HG02970 (cell line): ENCODE results near the gene FBXW4.
"Not testable (repeated sequence)": the region's sequence is repeated elsewhere in the genome, so short reads cannot be mapped to it uniquely, and the experiment has no call there.

ENCODE experiments used
- ATAC-seq: cut with Tn5 transposase; IDR thresholded peaks from one replicate; pipeline ENCODE4 v1.9.1; 2021; ENCODE audit warnings: mild to moderate bottlenecking, moderate library complexity, moderate number of reproducible peaks; ENCODE audit not compliant: unreplicated experiment, low FRiP score

Gene FBXW4

DNA sequence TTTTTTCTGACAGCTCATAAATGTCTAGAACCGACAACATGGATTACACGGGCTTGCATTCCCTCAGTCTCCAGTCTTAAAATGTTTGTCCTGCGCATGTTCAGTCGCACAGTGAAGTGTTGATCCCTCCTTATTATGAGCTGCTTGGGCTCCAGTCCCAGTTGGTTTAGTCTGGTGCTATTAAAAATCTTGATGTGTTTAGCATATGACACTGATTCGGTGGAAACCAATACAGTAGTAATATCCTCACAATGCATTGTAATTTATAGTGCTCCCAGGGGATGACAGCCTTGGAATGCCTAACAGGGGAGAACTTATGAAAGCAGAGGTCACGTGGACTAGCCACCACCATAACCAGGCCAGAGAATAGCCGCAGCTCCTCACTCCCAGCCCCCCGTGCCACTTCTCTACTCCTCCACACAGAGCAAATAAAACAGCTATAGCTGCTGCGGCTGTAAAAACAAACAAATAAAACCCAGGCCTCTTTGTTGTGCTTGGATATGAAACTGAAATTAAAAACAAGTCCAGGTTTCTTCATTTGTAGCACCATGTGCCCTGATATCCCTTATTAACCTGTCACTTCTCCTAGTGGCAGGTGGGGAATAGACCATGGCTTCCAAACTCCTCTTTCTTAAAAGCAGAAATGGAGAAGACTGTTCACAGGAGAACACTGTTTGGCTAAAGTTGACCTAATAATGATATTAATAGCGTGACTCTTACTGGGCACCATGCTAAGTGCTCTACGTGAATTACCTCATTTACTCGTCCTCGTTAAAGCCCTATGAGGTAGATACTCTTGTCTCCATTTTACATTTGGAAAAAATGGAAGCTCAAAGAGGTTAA lies 99.2 kb downstream of the FBXW4 start:
- no peak for ATAC-seq

DNA sequence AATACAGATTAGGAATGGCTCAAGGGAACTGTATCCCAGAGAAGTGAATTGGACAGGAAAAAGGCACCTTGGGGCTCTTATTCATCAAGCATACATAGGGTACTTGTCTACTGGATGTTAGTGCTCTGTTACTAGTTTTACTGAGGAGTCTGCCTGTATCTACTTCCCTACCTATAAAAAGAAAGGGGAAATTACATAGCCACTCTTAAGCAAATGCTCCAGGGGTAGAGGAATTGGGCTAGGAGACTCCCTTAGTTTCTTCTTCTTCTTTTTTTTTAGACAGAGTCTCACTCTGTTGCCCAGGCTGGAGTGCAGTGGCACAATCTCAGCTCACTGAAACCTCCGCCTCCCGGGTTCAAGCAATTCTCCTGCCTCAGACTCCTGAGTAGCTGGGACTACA lies 101.6 kb downstream of the FBXW4 start:
- ATAC-seq = not testable (repeated sequence)

DNA sequence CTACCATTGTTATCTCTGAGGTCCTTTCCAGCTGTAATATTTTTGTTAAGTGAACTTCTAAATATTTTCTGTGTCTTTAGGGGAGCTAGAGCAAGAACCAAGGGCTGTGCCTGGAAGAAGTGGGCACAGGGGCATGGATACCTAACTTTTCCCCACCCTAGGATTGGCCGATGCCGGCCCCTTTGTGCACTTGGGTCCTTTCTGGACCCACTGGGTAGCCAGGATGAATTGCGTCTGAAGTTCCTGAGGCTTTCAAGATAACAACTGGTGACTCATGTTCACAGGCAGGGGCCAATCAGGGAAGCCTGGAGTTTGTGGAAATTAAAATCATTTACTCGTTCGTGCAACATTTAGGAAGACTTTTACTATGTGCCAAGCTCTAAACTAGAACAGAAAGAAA lies 106.1 kb downstream of the FBXW4 start:
- ATAC-seq = no peak

DNA sequence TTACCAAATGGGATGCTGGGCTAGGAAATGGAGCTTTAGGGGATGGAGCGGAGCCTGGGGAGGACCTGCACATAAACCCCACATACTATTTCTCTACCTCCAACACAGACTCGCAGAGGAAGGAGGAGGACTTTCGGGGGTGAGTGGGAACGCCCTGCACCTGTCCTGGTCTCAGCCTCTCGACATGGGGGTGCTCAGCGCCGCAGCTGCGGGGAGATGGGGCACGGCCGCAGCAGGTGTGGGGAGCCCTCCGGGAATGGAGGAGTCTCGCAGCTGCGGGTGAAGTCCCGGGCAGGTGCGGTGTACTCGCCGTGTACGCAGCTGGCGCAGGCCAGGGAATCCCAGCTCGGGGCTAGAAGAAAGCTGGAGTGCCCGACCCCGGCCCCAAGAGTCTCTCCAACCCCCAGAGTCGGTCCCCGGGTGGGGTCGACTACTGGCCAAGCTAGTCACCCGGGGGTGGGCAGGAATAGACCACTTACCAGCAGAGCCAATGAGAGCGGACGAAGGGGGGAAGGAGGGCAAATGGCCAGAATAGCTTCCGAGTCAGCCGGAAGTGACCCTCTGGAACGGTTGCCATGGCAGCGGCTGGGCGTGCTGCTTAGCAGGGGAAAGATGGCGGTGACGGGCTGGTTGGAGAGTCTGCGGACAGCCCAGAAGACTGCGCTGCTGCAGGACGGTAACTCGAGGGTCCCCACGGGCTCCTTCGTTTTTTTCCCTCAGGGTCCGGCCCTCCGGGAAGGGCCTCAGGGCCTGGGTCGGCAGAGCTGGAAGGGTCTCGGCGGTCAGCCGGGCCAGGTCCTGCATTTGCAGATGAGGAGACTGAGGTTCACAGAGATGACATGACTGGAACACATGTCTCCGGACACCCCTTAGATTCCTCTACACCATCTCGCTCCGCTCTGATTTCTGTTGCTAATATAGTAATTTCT lies 107.0 kb downstream of the FBXW4 start, which contains the start of the genes DPCD and POLL:
Gene DPCD, plus strand, starts transcription at position 597 of the 929 bp plus-strand sequence. Its CDS starts 16 bp downstream, at position 613.
Gene POLL, minus strand, starts transcription at position 533 of the 929 bp plus-strand sequence. CDS start 897 bp downstream, outside the sequence.
- ATAC-seq = peak; percentile 82

DNA sequence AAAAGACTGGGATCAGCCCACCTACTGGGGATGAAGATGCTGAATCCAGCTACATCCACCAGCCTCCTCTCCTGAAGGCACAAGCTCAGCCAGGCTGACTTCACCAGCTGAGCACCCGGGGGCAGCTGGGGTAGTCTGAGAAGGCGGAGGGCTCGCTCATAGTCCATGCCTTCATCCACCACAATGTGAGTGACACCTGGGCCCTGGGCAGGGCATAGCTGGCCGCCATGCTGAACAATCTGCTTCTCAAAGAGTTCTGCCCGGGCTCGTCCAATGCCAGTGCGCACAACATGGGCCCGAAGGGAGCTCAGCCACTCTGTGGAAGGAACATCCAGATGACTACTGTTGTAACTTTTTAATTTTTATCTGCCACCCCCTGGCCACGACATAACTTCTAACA lies 109.1 kb downstream of the FBXW4 start:
- no peak for ATAC-seq

DNA sequence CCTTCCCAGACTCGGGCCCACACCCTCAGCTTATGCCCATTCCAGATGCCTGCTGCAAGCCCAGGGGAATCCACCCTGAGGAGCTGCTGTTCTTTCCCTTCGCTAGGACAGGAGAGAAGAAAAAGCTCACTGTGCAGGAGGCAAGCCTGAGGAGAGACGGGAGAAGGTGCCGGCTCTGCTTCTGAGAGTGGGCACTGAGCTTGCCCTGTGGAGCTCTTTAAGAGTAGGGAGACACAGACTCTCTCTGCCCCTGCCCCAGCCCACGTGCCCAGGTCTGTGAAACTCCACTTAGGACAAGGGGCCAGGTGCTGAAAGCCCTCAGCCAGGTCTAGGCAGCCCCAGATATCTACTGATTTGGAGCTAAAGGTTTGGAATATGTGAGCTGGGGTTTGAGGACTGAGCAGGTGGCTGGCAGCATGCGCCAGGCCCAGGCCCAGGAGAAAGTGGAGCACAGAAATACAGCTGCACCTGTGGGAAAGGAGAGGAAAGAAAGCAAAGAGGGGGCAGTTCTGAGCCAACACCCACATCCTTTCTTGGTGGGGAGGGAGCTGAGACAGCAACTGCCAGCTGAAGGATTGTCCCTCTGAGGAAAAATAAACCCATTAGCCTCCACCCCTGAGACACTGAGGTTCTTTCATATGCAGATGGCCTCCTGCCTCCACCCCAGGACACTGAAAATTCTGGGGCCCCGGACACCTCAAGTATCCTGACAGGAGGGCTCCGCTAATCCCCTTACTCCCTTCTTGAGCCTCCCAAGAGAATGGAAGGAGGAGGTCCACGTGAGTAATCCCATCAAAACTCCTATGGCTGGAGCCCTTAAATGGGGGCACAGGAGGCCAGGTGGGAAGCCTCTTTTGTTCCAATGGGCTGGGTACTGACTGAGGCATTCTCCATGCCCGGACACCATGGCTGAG lies 114.2 kb downstream of the FBXW4 start:
- no peak for ATAC-seq

DNA sequence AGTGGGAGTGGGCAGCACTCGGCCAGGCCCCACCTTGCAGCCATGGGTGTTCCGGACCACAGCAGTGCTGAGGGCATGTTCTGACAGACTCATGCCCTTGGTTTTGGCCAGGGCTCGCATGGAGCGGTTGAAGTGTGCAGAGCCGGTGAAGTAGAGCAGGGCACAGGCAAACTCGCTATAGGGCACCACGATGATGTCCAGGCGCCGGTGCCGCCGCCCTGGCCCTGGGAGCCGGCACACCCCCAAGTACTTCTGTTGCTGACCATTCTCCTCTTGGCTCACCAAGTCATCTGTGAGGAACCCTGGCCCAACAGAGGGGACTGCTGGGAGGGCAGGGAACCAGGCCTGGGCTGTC lies 115.5 kb downstream of the FBXW4 start:
- ATAC-seq = no peak

DNA sequence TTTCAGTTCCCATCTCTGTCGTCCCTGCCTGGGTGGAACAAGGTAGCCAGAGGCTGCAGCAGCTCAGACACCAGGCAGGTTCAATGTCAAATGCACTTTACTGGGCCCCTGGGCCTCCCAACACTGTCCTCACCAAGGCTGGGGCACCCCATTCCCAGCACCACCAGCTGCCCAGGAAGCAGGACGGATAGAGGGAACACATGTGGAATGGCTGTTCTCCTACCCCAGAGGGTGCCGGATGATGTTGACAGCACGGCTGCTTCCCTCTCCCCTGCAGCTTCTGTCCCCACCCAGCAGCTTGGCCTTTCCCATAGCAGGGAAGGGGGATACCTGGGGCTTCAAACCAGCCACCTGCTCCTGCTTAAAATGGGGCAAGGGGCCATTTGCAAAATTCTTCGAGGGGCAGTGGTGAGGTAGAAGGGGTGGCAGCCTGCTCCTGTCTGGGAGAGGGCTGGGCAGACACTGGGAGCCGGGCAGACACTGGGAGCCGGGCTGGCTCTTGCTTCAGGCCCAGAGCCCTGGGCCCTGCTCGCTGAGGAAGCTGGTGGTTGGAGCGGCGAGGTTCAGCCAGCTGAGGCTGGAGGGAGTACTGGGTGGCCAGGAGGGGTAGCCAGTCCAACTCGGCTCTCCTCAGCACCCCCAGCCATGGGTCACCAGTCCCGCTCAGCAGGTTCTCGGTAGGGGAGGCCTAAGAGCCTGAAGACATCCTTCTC lies 116.0 kb downstream of the FBXW4 start:
- no peak for ATAC-seq

DNA sequence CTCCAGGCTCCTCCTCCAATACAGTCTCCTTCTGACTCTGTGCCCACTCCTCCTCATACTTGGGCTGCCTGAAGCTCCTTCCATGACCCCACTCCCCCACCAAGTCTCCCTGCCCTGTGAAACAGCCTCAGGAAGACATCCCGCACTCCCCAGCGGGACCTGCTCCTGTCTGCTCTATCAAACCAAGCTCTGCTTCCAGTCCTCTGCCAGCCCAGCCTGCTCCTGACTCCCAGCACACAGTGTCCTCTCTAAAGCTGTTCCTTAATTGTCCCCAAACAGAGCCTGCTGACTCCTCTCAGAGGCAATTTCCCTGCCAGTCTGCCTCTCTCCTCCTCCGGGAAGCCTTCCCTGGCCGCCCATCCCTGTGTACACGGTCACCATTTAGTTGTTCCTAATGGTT lies 116.8 kb downstream of the FBXW4 start:
- ATAC-seq = no peak

DNA sequence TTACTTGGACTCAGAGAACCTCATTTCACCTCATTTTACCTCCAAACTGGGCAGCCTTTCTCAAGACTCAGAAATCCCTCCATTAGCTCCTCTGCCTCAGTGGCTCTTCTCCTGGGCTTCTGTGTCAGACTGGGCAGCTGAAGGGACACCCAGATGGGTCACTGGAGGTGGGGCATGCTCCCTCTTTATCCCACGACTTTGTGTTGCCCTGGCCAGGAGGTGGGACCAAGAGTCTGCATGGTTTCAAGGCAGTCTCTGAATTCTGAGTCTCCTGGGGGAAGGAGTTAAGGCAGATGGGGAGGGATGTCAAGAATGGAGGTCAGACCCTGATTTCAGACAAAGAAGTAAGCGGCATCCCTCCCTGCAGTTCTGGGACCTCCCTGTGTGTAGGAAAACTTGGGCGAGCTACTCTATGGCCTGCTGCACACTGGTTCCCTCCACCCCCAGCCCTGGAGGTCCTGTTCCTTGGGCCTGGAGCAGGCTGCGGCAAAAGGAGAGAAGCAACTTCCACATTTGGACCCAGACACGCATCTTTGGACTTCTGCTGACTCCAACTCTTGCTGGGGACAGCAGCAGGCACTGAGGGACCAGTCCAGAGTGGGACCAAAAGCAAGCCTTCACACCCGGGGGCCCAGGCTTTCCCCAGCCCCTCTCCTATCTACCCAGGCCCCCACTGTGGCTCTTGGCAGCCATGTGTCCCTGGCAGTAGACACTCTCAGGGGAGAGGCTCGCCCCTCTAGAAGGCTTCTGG lies 117.7 kb downstream of the FBXW4 start:
- ATAC-seq = no peak

DNA sequence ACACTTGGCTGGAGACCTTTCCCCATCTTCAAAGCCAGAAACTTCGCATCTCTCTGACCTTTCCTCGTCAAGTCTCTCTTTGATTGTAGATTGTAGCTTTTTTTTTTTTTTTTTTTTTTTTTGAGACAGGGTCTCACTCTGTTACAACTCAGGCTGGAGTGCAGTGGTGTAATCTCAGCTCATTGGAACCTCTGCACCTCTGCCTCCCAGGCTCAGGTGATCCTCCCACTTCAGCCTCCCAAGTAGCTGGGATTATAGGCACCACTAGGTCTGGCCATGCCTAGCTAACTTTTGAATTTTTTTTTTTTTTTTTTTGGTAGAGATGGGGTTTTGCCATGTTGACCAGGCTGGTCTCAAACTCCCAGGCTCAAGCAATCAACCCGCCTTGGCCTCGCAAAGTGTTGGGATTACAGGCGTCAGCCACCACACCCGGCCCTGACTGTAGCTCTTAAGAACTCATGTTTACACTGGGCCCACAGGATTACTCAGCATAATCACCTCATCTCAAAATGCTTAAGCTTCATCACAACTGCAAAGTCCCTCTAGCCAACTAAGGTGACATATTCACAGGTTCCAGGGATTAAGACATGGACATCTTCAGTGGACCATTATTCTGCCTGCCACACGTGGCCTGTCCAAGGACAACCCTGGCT lies 118.6 kb downstream of the FBXW4 start:
- ATAC-seq = no peak

DNA sequence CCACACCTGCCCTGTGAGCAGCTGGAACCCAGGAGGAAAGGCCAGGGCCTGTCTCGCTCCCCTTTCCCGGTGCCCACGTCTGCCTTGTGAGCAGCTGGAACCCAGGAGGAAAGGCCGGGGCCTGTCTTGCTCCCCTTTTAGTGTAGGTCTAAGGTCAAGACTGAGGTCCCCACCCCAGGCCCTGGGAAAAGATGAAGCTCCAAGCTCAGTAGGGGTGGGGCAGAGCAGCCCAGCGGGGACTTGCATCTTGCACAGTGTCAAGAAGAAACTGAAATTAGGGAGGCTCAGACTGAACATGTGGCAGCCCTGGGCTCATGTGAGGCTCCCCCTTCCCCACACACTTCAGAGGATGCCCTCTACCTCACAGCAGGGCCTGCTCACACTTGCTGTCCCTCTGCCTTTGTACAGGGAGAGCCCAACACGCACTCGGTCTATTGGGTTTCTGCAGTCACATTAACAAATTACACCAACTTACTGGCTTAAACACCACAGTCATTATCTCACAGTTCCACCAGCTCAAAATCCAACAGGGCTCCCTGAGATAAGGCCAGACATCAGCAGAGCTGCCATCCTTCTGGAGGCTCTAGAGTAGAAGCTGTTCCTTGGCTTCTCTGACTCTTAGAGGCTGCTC lies 119.3 kb downstream of the FBXW4 start:
- ATAC-seq = no peak

DNA sequence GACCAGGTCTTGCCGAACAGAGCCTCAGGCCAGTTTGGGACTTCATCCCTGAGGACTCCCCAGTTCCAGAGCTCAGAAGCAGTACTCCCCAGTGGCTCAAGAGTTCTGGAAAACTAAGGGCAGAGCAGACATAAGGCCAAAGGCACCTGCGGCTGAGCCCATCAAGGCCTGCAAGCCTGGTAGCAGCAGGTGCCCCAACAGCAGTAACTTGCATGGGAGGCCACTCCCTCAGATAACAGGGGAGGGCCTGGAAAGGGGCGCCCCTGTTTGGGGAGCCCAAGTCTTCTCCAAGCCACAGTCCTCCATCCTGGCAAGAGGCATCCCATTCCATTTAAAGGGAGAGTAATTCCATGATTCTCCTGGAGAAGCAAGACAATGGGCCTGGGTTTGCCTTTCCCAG lies 119.9 kb downstream of the FBXW4 start:
- no peak for ATAC-seq

DNA sequence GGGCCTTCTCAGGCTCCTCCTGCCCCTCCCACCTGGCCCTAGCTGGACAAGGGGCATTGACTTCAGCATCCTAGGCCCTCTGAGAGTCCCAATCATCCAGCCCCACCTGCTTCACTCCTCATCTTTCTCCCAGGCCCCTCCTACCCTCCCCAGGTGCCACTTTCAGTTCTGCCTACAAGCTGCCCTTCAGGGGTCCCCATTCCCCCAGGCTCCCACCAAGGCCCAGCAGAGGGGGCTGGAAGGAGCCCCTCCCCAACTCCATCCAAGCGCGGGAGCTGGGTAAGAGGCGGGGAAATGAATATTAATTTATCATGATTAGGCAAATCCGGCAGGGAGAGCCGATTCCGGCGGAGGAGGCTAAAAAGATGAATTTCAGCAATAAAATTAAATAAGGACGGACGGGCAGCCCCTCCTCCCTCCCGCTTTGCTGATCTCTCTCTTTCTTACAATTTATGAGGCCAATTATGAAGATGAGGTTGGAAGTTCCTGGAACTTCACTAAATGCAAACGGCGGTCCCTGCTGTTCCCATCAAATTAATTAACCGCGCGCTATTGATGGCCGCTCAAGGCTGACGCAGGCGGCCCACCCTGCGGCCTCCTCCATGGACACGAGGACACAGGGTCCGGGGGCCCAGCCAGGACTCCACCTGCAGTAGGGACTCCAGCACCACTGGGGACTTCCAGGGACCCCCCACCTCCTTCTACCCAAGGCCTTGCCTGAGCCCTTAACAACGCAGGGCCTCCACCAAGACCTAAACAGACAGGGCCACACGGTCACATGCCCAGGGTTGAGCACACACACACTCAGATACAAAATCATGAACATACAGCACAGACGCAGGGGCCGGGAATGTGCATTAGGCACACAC lies 120.9 kb downstream of the FBXW4 start:
- ATAC-seq = no peak

DNA sequence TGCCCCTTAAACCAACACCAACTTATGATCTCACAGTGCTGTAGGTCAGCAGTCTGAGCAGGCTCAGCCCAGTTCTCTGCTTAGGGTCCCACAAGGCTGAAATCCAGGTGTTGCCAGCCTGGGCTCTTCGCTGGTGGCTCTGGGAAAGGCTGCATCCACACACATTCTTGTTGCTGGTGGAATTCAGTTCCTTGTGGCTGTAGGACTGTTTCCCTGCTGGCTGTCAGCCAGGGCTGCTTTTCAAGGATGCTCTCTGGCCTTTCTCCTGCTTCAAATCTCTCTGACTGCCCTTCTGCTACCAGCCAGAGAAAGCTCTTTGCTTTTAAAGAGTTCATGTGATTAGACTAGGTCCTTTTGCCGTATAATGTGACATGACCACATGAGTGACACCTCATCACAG lies 122.2 kb downstream of the FBXW4 start:
- no peak for ATAC-seq

DNA sequence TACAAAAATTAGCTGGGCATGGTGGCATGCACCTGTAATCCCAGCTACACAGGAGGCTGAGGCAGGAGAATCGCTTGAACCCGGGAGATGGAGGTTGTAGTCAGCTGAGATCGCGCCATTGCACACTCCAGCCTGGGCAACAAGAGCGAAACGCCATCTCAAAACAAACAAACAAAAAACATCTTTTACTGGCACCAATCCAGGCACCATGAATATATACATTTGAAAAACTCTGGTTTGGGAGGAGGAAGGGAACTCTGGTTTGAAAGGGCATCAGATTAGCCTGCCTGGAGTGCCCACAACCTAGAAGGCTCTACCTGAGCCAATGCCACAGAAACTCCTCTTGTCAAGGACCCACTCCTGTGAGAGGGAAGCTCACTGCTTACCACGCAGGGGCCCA lies 122.8 kb downstream of the FBXW4 start:
- no peak for ATAC-seq

DNA sequence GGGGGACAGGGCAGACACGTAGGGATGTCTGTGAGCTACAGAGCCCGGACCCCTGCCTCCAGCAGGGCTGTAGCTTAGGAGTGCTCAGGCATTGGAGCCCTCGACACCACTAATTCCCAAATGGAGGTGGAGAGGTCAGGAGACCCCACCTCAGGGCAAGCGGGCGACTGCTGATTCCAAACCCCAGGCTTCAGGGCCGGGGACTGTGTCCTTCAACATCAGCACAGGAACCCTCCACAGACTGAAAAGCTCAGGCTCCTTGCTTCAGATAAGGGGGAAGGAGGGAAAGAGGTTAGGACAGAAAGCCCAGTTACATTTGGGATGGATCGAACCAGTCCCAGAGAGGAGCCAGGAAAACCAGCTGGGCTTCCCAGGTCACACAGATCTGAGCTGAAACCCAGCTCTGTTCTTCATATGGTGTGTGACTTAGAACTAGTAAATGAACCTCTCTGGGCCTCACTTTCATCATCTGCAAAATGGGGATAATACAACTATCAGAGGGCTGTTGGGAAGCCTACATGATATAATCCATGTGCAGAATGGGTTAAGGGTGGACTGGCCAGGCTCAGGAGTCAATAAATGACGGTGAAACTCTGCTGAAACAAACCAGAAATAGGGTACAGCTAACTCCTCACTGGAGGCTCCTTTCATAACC lies 123.6 kb downstream of the FBXW4 start:
- no peak for ATAC-seq
